GM06990 (cell line): ENCODE results near the gene DUSP9.

Experiments
- DNase-seq: peaks from one replicate; pipeline ENCODE4 v3.0.0-alpha.2; 2011; ENCODE audit not compliant: insufficient read length; ENCODE audit errors: extremely low read depth
- H3K27me3 ChIP-seq: replicated peaks from 2 replicates; pipeline ENCODE4 v1.6.0; 2011; ENCODE audit warnings: low read length; ENCODE audit not compliant: control insufficient read depth, insufficient read depth
- H3K36me3 ChIP-seq: 2 replicates; pipeline ENCODE4 v1.5.1; 2011; ENCODE audit warnings: low read length; ENCODE audit not compliant: control insufficient read depth, insufficient read depth
- H3K4me3 ChIP-seq: replicated peaks from 2 replicates; pipeline ENCODE4 v1.5.1; 2011; ENCODE audit warnings: low read depth, mild to moderate bottlenecking, control low read depth, low read length
- CTCF ChIP-seq: IDR thresholded peaks from 2 replicates; pipeline ENCODE4 v1.5.1; 2011; ENCODE audit warnings: low read length, control low read depth, mild to moderate bottlenecking, inconsistent platforms; ENCODE audit not compliant: insufficient read depth, poor library complexity, severe bottlenecking

DUSP9 gene

GRCh38 chrX:153636716-153637115, 10.3 kb upstream of the DUSP9 start:
- H3K4me3 ChIP-seq = no peak overlapping the region
- H3K36me3 ChIP-seq = no peaks in the 10 kb centered on the region
- no peak for DNase-seq
- TF ChIP-seq CTCF = no peak
- no peaks in the 10 kb centered on the region; the same call in 1 of the 2 replicates for H3K27me3 ChIP-seq

GRCh38 chrX:153637121-153638040, 9.6 kb upstream of the DUSP9 start:
- Histone ChIP-seq H3K36me3 (no peaks in the 10 kb centered on the region), H3K27me3 (no peaks in the 10 kb centered on the region; the same call in 1 of the 2 replicates)

GRCh38 chrX:153638041-153638371, 9.0 kb upstream of the DUSP9 start:
- Histone ChIP-seq H3K27me3 (no peaks in the 10 kb centered on the region; the same call in 1 of the 2 replicates), H3K4me3 (no peak overlapping the region), H3K36me3 (no peaks in the 10 kb centered on the region)
- no peak for TF ChIP-seq CTCF
- no peak for DNase-seq

More at GRCh38 chrX:153637121-153638040, 9.6 kb upstream of the DUSP9 start:
- no peak for DNase-seq
- H3K4me3 ChIP-seq = no peak overlapping the region
- TF ChIP-seq CTCF = no peak

GRCh38 chrX:153638436-153639176, 8.4 kb upstream of the DUSP9 start:
- no peak for DNase-seq
- H3K36me3 ChIP-seq = no peaks in the 10 kb centered on the region
- TF ChIP-seq CTCF = no peak
- no peaks in the 10 kb centered on the region; the same call in 1 of the 2 replicates for H3K27me3 ChIP-seq
- no peak overlapping the region for H3K4me3 ChIP-seq

GRCh38 chrX:153639177-153640044, 7.6 kb upstream of the DUSP9 start:
- TF ChIP-seq CTCF = no peak
- DNase-seq = no peak
- H3K27me3 ChIP-seq = no peaks in the 10 kb centered on the region; the same call in 1 of the 2 replicates

More at GRCh38 chrX:153639177-153640044, 7.6 kb upstream of the DUSP9 start:
- no peak overlapping the region for H3K4me3 ChIP-seq
- no peaks in the 10 kb centered on the region for H3K36me3 ChIP-seq
